Testis (tissue), 3 donors: ENCODE measurements around the gene DHRS2. TPM values are rescaled to one million over a fixed set of nuclear protein-coding genes. Genes with fewer than 3 reads are reported as not detected.

Experiments
- DNase-seq: peaks from one replicate; pipeline ENCODE4 v3.0.0-alpha.2; 2019
- H3K27ac ChIP-seq, 2 donors: fragments of 200-600 bp; sonication (generic); one replicate each; pipeline ENCODE4 v1.5.1; 2019
- H3K27me3 ChIP-seq: fragments of 200-600 bp; sonication (generic); one replicate; pipeline ENCODE4 v1.5.1; 2019
- H3K36me3 ChIP-seq: fragments of 200-600 bp; sonication (generic); one replicate; pipeline ENCODE4 v1.5.1; 2017; ENCODE audit warnings: low read depth; ENCODE audit errors: missing control alignments
- H3K4me1 ChIP-seq: fragments of 200-600 bp; sonication (generic); one replicate; pipeline ENCODE4 v1.5.1; 2019
- H3K4me3 ChIP-seq, 2 donors: fragments of 200-600 bp; sonication (generic); one replicate each; pipeline ENCODE4 v1.5.1; 2017 to 2019
- H3K9me3 ChIP-seq: fragments of 200-600 bp; sonication (generic); one replicate; pipeline ENCODE4 v1.5.1; 2017
- POLR2A ChIP-seq: fragments of 450-650 bp; IDR thresholded peaks from one replicate; pipeline ENCODE4 v1.6.1; 2017; ENCODE audit warnings: antibody characterized with exemption, mild to moderate bottlenecking, moderate library complexity
- WGBS, 2 donors: methylation state at CpG; one replicate each; pipeline ENCODE4 v1.1.5; 2018; 5-methylcytosine and 5-hydroxymethylcytosine counted together
- intact Hi-C: fragments of 100-400 bp; cut with DNase I; formaldehyde crosslinking; loops from one replicate; pipeline ENCODE4 v1.15.1; 2023; ENCODE audit warnings: low total_unique reads
- polyA plus RNA-seq: library from polyadenylated mRNA; stranded (reverse); fragments of 350-450 nt; fragmentation: Illumina TruSeq; extraction: RNeasy Lipid Tissue Mini Kit (QIAGEN cat#74804); gene quantifications from one replicate; pipeline ENCODE4 v1.2.3, GENCODE V29; 2014; ENCODE audit warnings: low read depth, low replicate concordance; ENCODE audit not compliant: insufficient read depth
- total RNA-seq, 2 donors: library from RNA; depleted of rRNA; stranded (reverse); fragments of >200 nt; gene quantifications; one replicate each; pipeline ENCODE4 v1.2.3, GENCODE V29; 2016
- TF ChIP-seq, protein P1 (sequence below), 3 experiments: fragments of 450-650 bp in 2 of 3; fragments of 200-600 bp in 1 of 3; sonication (generic) in 1 of 3; IDR thresholded peaks; one replicate each; pipeline ENCODE4 v1.5.1; 2016 to 2019; ENCODE audit warnings: antibody characterized with exemption in 3 of 3, mild to moderate bottlenecking in 2 of 3, moderate library complexity in 1 of 3

The DHRS2 gene
- total and polyA plus RNA-seq, 3 donors from 2014 or later: 3.3 to 6.1 (median 4.1) TPM

DNA sequence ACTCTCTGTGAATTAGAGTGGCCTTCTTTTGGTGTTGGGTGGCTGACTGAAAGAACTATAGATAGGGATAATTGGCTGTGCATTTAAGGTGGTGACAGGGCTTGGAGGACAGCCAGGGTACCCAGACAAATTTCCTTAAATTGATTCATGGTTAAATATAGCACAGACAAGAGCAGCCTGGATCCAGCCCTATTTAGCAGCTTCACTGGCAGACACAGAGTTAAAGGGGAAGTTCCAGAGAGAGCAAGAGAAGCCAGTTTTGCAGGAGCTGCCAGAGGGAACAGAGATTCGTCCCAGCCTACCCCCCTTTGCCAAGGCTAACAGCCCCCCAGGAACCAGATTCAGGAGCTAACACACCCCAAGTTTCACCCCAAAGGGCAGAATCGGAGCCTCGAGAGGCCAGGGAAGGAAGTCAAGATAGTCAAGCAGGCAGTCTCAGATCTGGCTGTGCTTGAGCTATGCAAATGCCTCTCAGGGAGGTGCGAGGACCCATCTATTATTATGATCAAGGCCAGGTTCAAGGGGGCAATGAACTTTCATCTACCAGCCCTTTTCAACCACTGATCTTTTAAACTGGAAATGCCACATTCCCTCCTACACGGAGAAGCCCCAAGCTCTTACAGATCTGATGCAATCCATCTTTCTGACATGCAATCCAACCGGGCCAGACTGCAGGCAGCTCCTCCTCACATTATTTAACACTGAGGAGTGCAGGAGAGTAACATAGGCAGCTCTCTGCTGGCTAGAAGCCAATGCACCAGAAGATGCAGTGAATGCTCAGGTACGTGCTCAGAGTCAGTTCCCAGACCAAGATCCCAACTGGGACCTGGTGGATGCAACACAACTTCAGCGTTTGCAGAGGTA is 58.2 kb downstream of the DHRS2 start:
- H3K4me1 ChIP-seq: peaks cover 46% of the 10 kb centered on the region
- TF ChIP-seq POLR2A: no peak
- TF ChIP-seq, protein P1, sequence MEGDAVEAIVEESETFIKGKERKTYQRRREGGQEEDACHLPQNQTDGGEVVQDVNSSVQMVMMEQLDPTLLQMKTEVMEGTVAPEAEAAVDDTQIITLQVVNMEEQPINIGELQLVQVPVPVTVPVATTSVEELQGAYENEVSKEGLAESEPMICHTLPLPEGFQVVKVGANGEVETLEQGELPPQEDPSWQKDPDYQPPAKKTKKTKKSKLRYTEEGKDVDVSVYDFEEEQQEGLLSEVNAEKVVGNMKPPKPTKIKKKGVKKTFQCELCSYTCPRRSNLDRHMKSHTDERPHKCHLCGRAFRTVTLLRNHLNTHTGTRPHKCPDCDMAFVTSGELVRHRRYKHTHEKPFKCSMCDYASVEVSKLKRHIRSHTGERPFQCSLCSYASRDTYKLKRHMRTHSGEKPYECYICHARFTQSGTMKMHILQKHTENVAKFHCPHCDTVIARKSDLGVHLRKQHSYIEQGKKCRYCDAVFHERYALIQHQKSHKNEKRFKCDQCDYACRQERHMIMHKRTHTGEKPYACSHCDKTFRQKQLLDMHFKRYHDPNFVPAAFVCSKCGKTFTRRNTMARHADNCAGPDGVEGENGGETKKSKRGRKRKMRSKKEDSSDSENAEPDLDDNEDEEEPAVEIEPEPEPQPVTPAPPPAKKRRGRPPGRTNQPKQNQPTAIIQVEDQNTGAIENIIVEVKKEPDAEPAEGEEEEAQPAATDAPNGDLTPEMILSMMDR (IDR thresholded peaks at IDR 0.05): no peak
- no peaks in the 10 kb centered on the region for H3K27me3 ChIP-seq
- H3K27ac ChIP-seq: no peak overlapping the region
- H3K4me3 ChIP-seq: no peak overlapping the region
- whole genome bisulfite sequencing, 2 donors: 13 to 20% methylated on average over 8 of the region's 8 CpGs
- H3K9me3 ChIP-seq: no peaks in the 10 kb centered on the region
- H3K36me3 ChIP-seq: no peaks in the 10 kb centered on the region
- no peak for DNase-seq
- intact Hi-C loops: no loop called here

Other genes with a start within 250 kb of the DHRS2 start
- gene MYH6, start 228.1 kb upstream of the DHRS2 start, total RNA-seq: under 1 TPM; 0.12 to 0.39 TPM
- 0.44 TPM for gene MYH6, start 228.1 kb upstream of the DHRS2 start, polyA plus RNA-seq
- 1 to 10 TPM in 1 of 2 donors, under 1 TPM in 1; 0.87 to 1.3 TPM for gene MYH7, start 200.7 kb upstream of the DHRS2 start, total RNA-seq
- gene MYH7, start 200.7 kb upstream of the DHRS2 start, polyA plus RNA-seq: 51.3 TPM
- 10 to 100 TPM; 47.5 to 48.7 TPM for gene NGDN, start 166.7 kb upstream of the DHRS2 start, total RNA-seq
- gene NGDN, start 166.7 kb upstream of the DHRS2 start, polyA plus RNA-seq: 57.9 TPM
- 10 to 100 TPM in 1 of 2 donors, 1 to 10 TPM in 1; 9.2 to 21.2 TPM for gene ZFHX2, start 84.6 kb upstream of the DHRS2 start, total RNA-seq
- gene ZFHX2, start 84.6 kb upstream of the DHRS2 start, polyA plus RNA-seq: 34.3 TPM
- 10 to 100 TPM; 25.1 to 34.9 TPM for gene THTPA, start 80.1 kb upstream of the DHRS2 start, total RNA-seq
- 60.3 TPM for gene THTPA, start 80.1 kb upstream of the DHRS2 start, polyA plus RNA-seq
- 10 to 100 TPM; 76.9 to 83.4 TPM for gene AP1G2, start 68.6 kb upstream of the DHRS2 start, total RNA-seq
- gene AP1G2, start 68.6 kb upstream of the DHRS2 start, polyA plus RNA-seq: 33.6 TPM
- 1 to 10 TPM; 3.6 to 3.9 TPM for gene JPH4, start 57.6 kb upstream of the DHRS2 start, total RNA-seq
- 3.4 TPM for gene JPH4, start 57.6 kb upstream of the DHRS2 start, polyA plus RNA-seq